ENCODE results near the gene HDGFL3. TPM values are rescaled to one million over a fixed set of nuclear protein-coding genes. Genes with fewer than 3 reads are reported as not detected.

The HDGFL3 gene
- total RNA-seq, 2 experiments from 2014 or later = 5.0 to 7.4 TPM

GRCh38 chr15:83127547-83128150, 80.0 kb downstream of the HDGFL3 start:
- no peaks in the 10 kb centered on the region for H3K27me3 Mint-ChIP-seq
- no peak overlapping the region for H3K27ac Mint-ChIP-seq
- no peak for DNase-seq
- H3K4me1 Mint-ChIP-seq = no peaks in the 10 kb centered on the region
- H3K9me3 Mint-ChIP-seq (ENCODE audit: low read depth) = no peaks in the 10 kb centered on the region
- ChIA-PET CTCF (no interaction called here), POLR2A (no interaction called here)
- ATAC-seq = no peak
- intact Hi-C loops (cut with DNase I, micrococcal nuclease) = no loop called here
- H3K4me3 Mint-ChIP-seq = no peak overlapping the region
- no peaks in the 10 kb centered on the region for H3K36me3 Mint-ChIP-seq (ENCODE audit: low read depth)

GRCh38 chr15:83123529-83123928, 84.1 kb downstream of the HDGFL3 start:
- ChIA-PET CTCF (no interaction called here), POLR2A (no interaction called here)
- Mint-ChIP-seq H3K27ac (no peak overlapping the region), H3K4me1 (no peaks in the 10 kb centered on the region), H3K27me3 (no peaks in the 10 kb centered on the region), H3K4me3 (no peak overlapping the region), H3K36me3 (ENCODE audit: low read depth) (no peaks in the 10 kb centered on the region), H3K9me3 (ENCODE audit: low read depth) (no peaks in the 10 kb centered on the region)
- ATAC-seq = no peak
- DNase-seq = no peak
- intact Hi-C loops (cut with DNase I, micrococcal nuclease) = no loop called here

- H3K4me1 Mint-ChIP-seq = no peaks in the 10 kb centered on the region
- ChIA-PET CTCF (no interaction called here), POLR2A (no interaction called here)
- intact Hi-C loops (cut with DNase I, micrococcal nuclease) = no loop called here
- H3K27ac Mint-ChIP-seq = no peak overlapping the region
- no peak for DNase-seq
- no peak for ATAC-seq
- no peaks in the 10 kb centered on the region for H3K9me3 Mint-ChIP-seq (ENCODE audit: low read depth)
- no peaks in the 10 kb centered on the region for H3K27me3 Mint-ChIP-seq
- no peaks in the 10 kb centered on the region for H3K36me3 Mint-ChIP-seq (ENCODE audit: low read depth)
- no peak overlapping the region for H3K4me3 Mint-ChIP-seq
Measured at GRCh38 chr15:83119968-83120581, 87.5 kb downstream of the HDGFL3 start.

GRCh38 chr15:83118968-83119367, 88.7 kb downstream of the HDGFL3 start:
- intact Hi-C loops (cut with DNase I, micrococcal nuclease) = no loop called here
- Mint-ChIP-seq H3K36me3 (ENCODE audit: low read depth) (no peaks in the 10 kb centered on the region), H3K27me3 (no peaks in the 10 kb centered on the region), H3K4me3 (no peak overlapping the region), H3K4me1 (no peaks in the 10 kb centered on the region), H3K9me3 (ENCODE audit: low read depth) (no peaks in the 10 kb centered on the region), H3K27ac (no peak overlapping the region)
- CTCF ChIA-PET = no interaction called here
- POLR2A ChIA-PET = no interaction called here
- ATAC-seq (no peak), DNase-seq (no peak)

GRCh38 chr15:83118291-83118827, 89.3 kb downstream of the HDGFL3 start:
- intact Hi-C loops (cut with DNase I, micrococcal nuclease) = no loop called here
- no peaks in the 10 kb centered on the region for H3K36me3 Mint-ChIP-seq (ENCODE audit: low read depth)
- H3K4me1 Mint-ChIP-seq = no peaks in the 10 kb centered on the region
- CTCF ChIA-PET = no interaction called here
- no peak overlapping the region for H3K27ac Mint-ChIP-seq
- no peak for ATAC-seq
- H3K27me3 Mint-ChIP-seq = no peaks in the 10 kb centered on the region
- no peaks in the 10 kb centered on the region for H3K9me3 Mint-ChIP-seq (ENCODE audit: low read depth)
- POLR2A ChIA-PET = no interaction called here
- no peak for DNase-seq
- no peak overlapping the region for H3K4me3 Mint-ChIP-seq

- CTCF ChIA-PET = interaction anchor here (0.7 kb wide), 1 partner anchor 132 kb away, joined by 3 read pairs; no protein-coding TSS in a partner anchor
- intact Hi-C loops (cut with DNase I, micrococcal nuclease) = no loop called here
- H3K4me3 Mint-ChIP-seq = no peak overlapping the region
- H3K27ac Mint-ChIP-seq = no peak overlapping the region
- DNase-seq = no peak
- H3K36me3 Mint-ChIP-seq (ENCODE audit: low read depth) = no peaks in the 10 kb centered on the region
- peak; percentile 89 for ATAC-seq
- peaks cover 6% of the 10 kb centered on the region for H3K27me3 Mint-ChIP-seq
- POLR2A ChIA-PET = no interaction called here
- no peaks in the 10 kb centered on the region for H3K4me1 Mint-ChIP-seq
- H3K9me3 Mint-ChIP-seq (ENCODE audit: low read depth) = no peaks in the 10 kb centered on the region
Measured at GRCh38 chr15:83115831-83116565, 91.6 kb downstream of the HDGFL3 start.

- intact Hi-C loops (cut with DNase I, micrococcal nuclease) = no loop called here
- Mint-ChIP-seq H3K4me3 (no peak overlapping the region), H3K4me1 (no peaks in the 10 kb centered on the region), H3K9me3 (ENCODE audit: low read depth) (no peaks in the 10 kb centered on the region), H3K36me3 (ENCODE audit: low read depth) (no peaks in the 10 kb centered on the region), H3K27me3 (peaks cover 9% of the 10 kb centered on the region), H3K27ac (no peak overlapping the region)
- peak; percentile 40 for ATAC-seq
- ChIA-PET POLR2A (no interaction called here), CTCF (interaction anchor here (0.7 kb wide), 1 partner anchor 132 kb away, joined by 3 read pairs; no protein-coding TSS in a partner anchor)
- DNase-seq = peak; percentile 13
Measured at GRCh38 chr15:83115410-83115809, 92.2 kb downstream of the HDGFL3 start.

GRCh38 chr15:83114856-83115255, 92.8 kb downstream of the HDGFL3 start:
- POLR2A ChIA-PET = no interaction called here
- Mint-ChIP-seq H3K9me3 (ENCODE audit: low read depth) (no peaks in the 10 kb centered on the region), H3K27me3 (peaks cover 13% of the 10 kb centered on the region), H3K27ac (no peak overlapping the region), H3K4me3 (no peak overlapping the region), H3K36me3 (ENCODE audit: low read depth) (no peaks in the 10 kb centered on the region), H3K4me1 (no peaks in the 10 kb centered on the region)
- intact Hi-C loops (cut with DNase I, micrococcal nuclease) = no loop called here
- DNase-seq (no peak), ATAC-seq (no peak)
- CTCF ChIA-PET = no interaction called here

GRCh38 chr15:83113881-83114674, 93.5 kb downstream of the HDGFL3 start:
- H3K4me3 Mint-ChIP-seq = no peak overlapping the region
- CTCF ChIA-PET = no interaction called here
- intact Hi-C loops (cut with DNase I, micrococcal nuclease) = no loop called here
- H3K27me3 Mint-ChIP-seq = peaks cover 20% of the 10 kb centered on the region
- H3K27ac Mint-ChIP-seq = no peak overlapping the region
- no peaks in the 10 kb centered on the region for H3K4me1 Mint-ChIP-seq
- POLR2A ChIA-PET = no interaction called here
- DNase-seq (no peak), ATAC-seq (no peak)
- H3K36me3 Mint-ChIP-seq (ENCODE audit: low read depth) = no peaks in the 10 kb centered on the region
- H3K9me3 Mint-ChIP-seq (ENCODE audit: low read depth) = no peaks in the 10 kb centered on the region

GRCh38 chr15:83112956-83113299, 94.7 kb downstream of the HDGFL3 start:
- ChIA-PET CTCF (no interaction called here), POLR2A (no interaction called here)
- Mint-ChIP-seq H3K9me3 (ENCODE audit: low read depth) (no peaks in the 10 kb centered on the region), H3K27me3 (peaks cover 31% of the 10 kb centered on the region), H3K4me3 (no peak overlapping the region), H3K27ac (no peak overlapping the region), H3K36me3 (ENCODE audit: low read depth) (no peaks in the 10 kb centered on the region), H3K4me1 (peaks cover 6% of the 10 kb centered on the region)
- DNase-seq (no peak), ATAC-seq (no peak)
- intact Hi-C loops (cut with DNase I, micrococcal nuclease) = no loop called here

- ChIA-PET POLR2A (no interaction called here), CTCF (no interaction called here)
- H3K27ac Mint-ChIP-seq = no peak overlapping the region
- peaks cover 6% of the 10 kb centered on the region for H3K4me1 Mint-ChIP-seq
- peaks cover 31% of the 10 kb centered on the region for H3K27me3 Mint-ChIP-seq
- H3K4me3 Mint-ChIP-seq = no peak overlapping the region
- DNase-seq (no peak), ATAC-seq (no peak)
- no peaks in the 10 kb centered on the region for H3K9me3 Mint-ChIP-seq (ENCODE audit: low read depth)
- intact Hi-C loops (cut with DNase I, micrococcal nuclease) = no loop called here
- H3K36me3 Mint-ChIP-seq (ENCODE audit: low read depth) = no peaks in the 10 kb centered on the region
Measured at GRCh38 chr15:83112233-83112955, 95.2 kb downstream of the HDGFL3 start.
